Mesendoderm (in vitro differentiated cells): ENCODE results near the gene TNFSF8.

Source experiments
- DNase-seq: peaks from one replicate; pipeline ENCODE4 v3.0.0; 2013
- H2AK5ac ChIP-seq: 2 replicates; pipeline ENCODE4 v1.6.1; 2013; ENCODE audit warnings: low read length, inconsistent platforms
- H2BK120ac ChIP-seq: 2 replicates; pipeline ENCODE4 v1.6.1; 2013; ENCODE audit warnings: low read depth, mild to moderate bottlenecking, low read length, moderate library complexity, mixed read lengths
- H2BK15ac ChIP-seq: replicated peaks from 2 replicates; pipeline ENCODE4 v1.6.1; 2013; ENCODE audit warnings: low read depth, mild to moderate bottlenecking, moderate library complexity
- H2BK5ac ChIP-seq: 2 replicates; pipeline ENCODE4 v1.6.1; 2013; ENCODE audit warnings: low read length, inconsistent platforms
- H3K18ac ChIP-seq: 2 replicates; pipeline ENCODE4 v1.6.1; 2013; ENCODE audit warnings: mild to moderate bottlenecking, low read length, mixed read lengths
- H3K23ac ChIP-seq: one replicate; pipeline ENCODE4 v1.6.1; 2013; ENCODE audit warnings: low read length
- H3K27ac ChIP-seq: 2 replicates; pipeline ENCODE4 v1.5.1; 2013; ENCODE audit warnings: low read depth, mild to moderate bottlenecking, inconsistent platforms, low read length, moderate library complexity
- H3K27me3 ChIP-seq: 2 replicates; pipeline ENCODE4 v1.6.1; 2013; ENCODE audit warnings: low read length, control low read depth, mild to moderate bottlenecking, inconsistent platforms; ENCODE audit not compliant: insufficient read depth, poor library complexity
- H3K36me3 ChIP-seq: 2 replicates; pipeline ENCODE4 v1.6.1; 2013; ENCODE audit warnings: low read length, inconsistent platforms; ENCODE audit not compliant: control insufficient read depth, insufficient read depth
- H3K4ac ChIP-seq: one replicate; pipeline ENCODE4 v1.6.1; 2013; ENCODE audit warnings: low read depth, mild to moderate bottlenecking, low read length, moderate library complexity
- H3K4me1 ChIP-seq: 2 replicates; pipeline ENCODE4 v1.6.1; 2013; ENCODE audit warnings: low read depth, low read length, inconsistent platforms; ENCODE audit not compliant: control insufficient read depth
- H3K4me2 ChIP-seq: 2 replicates; pipeline ENCODE4 v1.6.1; 2013; ENCODE audit warnings: low read length
- H3K4me3 ChIP-seq: 2 replicates; pipeline ENCODE4 v1.5.1; 2013; ENCODE audit warnings: mild to moderate bottlenecking, low read length
- H3K56ac ChIP-seq: one replicate; pipeline ENCODE4 v1.6.1; 2013; ENCODE audit warnings: low read length
- H3K79me1 ChIP-seq: 2 replicates; pipeline ENCODE4 v1.6.1; 2013; ENCODE audit warnings: low read length, inconsistent platforms
- H3K79me2 ChIP-seq: 2 replicates; pipeline ENCODE4 v1.6.1; 2013; ENCODE audit warnings: mild to moderate bottlenecking, low read length; ENCODE audit not compliant: control insufficient read depth, insufficient read depth
- H3K9ac ChIP-seq: 2 replicates; pipeline ENCODE4 v1.6.1; 2013; ENCODE audit warnings: low read length, inconsistent platforms
- H4K5ac ChIP-seq: one replicate; pipeline ENCODE4 v1.6.1; 2013; ENCODE audit warnings: low read length
- H4K8ac ChIP-seq: one replicate; pipeline ENCODE4 v1.6.1; 2013; ENCODE audit warnings: low read depth, mild to moderate bottlenecking, control low read depth, low read length, moderate library complexity
- WGBS: extraction: QIAGEN DNeasy Blood & Tissue Kit; methylation state at CpG from one replicate; pipeline ENCODE4 v1.1.7; 2013; ENCODE audit warnings: low lambda C conversion rate, missing lambda C conversion rate; ENCODE audit not compliant: insufficient coverage; ENCODE audit errors: extremely low coverage; 5-methylcytosine and 5-hydroxymethylcytosine counted together

Gene TNFSF8

DNA sequence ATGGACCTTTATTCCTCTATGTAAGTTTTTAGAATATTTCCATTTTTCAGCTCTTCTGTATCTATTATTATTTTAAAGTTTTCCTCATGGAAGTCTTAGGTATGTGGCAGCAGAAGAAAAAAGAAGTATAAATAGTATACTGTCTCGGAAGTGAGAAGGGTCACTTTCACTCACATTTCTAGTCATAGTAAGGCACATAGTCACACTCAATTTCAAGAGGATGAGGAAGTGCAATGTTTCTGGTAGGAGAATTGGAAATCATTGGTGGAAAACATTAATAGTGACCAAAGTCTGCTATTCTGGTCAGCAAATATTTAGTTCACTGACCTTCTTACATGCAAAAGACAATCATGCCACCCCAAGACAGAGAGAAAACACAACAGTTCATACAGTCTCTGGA, 35.2 kb upstream of the TNFSF8 start:
- no peaks in the 10 kb centered on the region for H3K27me3 ChIP-seq
- DNase-seq: no peak
- no peaks in the 10 kb centered on the region for H3K79me1 ChIP-seq
- no peaks in the 10 kb centered on the region for H3K36me3 ChIP-seq
- H2AK5ac ChIP-seq: no peak overlapping the region
- H3K4me1 ChIP-seq: no peaks in the 10 kb centered on the region
- H3K4ac ChIP-seq: no peak overlapping the region
- no peak overlapping the region for H2BK5ac ChIP-seq
- no peak overlapping the region for H3K4me3 ChIP-seq
- H2BK15ac ChIP-seq: no peak overlapping the region
- WGBS: no CpG with 5 or more reads among the region's 1 CpG
- H3K56ac ChIP-seq: no peak overlapping the region
- no peak overlapping the region for H3K9ac ChIP-seq
- no peak overlapping the region for H3K23ac ChIP-seq
- no peak overlapping the region for H4K5ac ChIP-seq
- H3K18ac ChIP-seq: no peak overlapping the region
- no peaks in the 10 kb centered on the region for H3K79me2 ChIP-seq
- H2BK120ac ChIP-seq: no peak overlapping the region
- H3K27ac ChIP-seq: no peak overlapping the region
- no peak overlapping the region for H4K8ac ChIP-seq
- H3K4me2 ChIP-seq: no peak overlapping the region

DNA sequence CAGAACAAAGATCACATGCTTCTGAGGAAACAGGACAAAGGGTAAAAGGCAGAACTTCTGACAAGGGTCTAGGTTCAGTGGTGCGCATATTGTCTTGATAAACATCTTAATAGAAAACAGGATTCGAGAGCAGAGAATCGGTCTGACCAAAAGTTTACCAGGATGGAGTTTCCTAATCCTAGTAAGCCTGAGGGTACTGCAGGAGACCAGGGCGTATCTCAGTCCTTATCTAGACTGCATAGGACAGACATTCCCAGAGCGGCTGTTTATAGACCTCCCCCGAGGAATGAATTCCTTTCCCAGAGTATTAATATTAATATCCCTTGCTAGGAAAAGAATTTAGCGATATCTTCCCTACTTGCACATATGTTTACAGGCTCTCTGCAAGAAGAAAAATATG, 32.4 kb upstream of the TNFSF8 start:
- peak; percentile 16 for DNase-seq
- no CpG with 5 or more reads among the region's 7 CpGs for WGBS

DNA sequence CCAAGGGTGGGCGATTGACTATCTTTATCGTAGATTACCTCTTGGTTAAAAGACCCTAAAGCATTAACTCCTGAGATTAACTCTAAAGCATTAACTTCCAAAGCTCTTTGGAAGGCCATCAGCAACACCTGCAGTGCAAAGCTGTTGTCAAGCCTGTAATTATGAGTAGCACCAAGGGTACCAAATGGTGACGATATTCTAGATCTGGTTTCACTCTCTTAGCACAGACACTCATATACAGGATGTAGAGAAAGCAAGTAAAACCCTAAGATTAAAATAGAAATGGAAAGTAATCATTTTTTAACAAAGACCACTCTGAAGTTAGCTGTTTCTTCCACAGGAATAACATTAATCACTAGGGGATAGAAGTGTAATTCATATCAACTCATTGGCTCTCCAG, 29.9 kb upstream of the TNFSF8 start:
- H3K23ac ChIP-seq: no peak overlapping the region
- H3K36me3 ChIP-seq: no peaks in the 10 kb centered on the region
- H4K5ac ChIP-seq: no peak overlapping the region
- H3K27me3 ChIP-seq: no peaks in the 10 kb centered on the region
- H3K79me2 ChIP-seq: no peaks in the 10 kb centered on the region
- no peak overlapping the region for H2BK120ac ChIP-seq
- no peak overlapping the region for H3K27ac ChIP-seq
- H3K4me2 ChIP-seq: no peak overlapping the region
- H2BK5ac ChIP-seq: no peak overlapping the region
- H2AK5ac ChIP-seq: no peak overlapping the region
- no peak overlapping the region for H4K8ac ChIP-seq
- no peak overlapping the region for H2BK15ac ChIP-seq
- H3K56ac ChIP-seq: no peak overlapping the region
- WGBS: no CpG with 5 or more reads among the region's 3 CpGs
- no peak overlapping the region for H3K4ac ChIP-seq
- no peaks in the 10 kb centered on the region for H3K79me1 ChIP-seq
- H3K4me1 ChIP-seq: no peaks in the 10 kb centered on the region
- no peak overlapping the region for H3K18ac ChIP-seq
- DNase-seq: no peak
- no peak overlapping the region for H3K4me3 ChIP-seq
- H3K9ac ChIP-seq: no peak overlapping the region

More for the DNA sequence above, 32.4 kb upstream of the TNFSF8 start:
- Histone ChIP-seq H2BK120ac (no peak overlapping the region), H3K4me3 (no peak overlapping the region), H3K56ac (no peak overlapping the region), H2AK5ac (no peak overlapping the region), H3K36me3 (no peaks in the 10 kb centered on the region), H2BK15ac (no peak overlapping the region), H3K18ac (no peak overlapping the region), H3K23ac (no peak overlapping the region), H3K4me1 (no peaks in the 10 kb centered on the region), H3K79me2 (no peaks in the 10 kb centered on the region), H3K79me1 (no peaks in the 10 kb centered on the region), H2BK5ac (no peak overlapping the region), H3K9ac (no peak overlapping the region), H3K27me3 (no peaks in the 10 kb centered on the region), H3K4me2 (no peak overlapping the region), H4K8ac (no peak overlapping the region), H4K5ac (no peak overlapping the region), H3K4ac (no peak overlapping the region), H3K27ac (no peak overlapping the region)

DNA sequence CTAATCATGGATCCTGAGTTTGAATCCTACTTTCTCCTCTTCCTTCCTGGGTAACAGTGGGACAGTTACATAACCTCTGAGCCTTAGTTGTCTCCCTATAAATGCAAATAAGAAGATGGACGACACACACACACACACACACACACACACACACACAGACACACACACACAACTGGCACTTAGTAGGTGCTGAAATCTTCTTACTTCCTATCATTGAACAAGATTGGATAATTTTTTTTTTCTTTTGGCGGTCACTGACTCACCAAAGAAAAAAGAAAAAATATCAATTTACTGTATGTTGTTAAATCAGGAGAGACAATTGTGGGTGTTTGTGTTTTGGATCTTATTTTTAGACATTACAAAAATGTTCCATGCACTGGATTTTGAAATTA, 28.4 kb upstream of the TNFSF8 start:
- no peak overlapping the region for H3K4ac ChIP-seq
- H4K5ac ChIP-seq: no peak overlapping the region
- no peak overlapping the region for H2BK5ac ChIP-seq
- no peaks in the 10 kb centered on the region for H3K36me3 ChIP-seq
- H3K4me2 ChIP-seq: no peak overlapping the region
- no peak overlapping the region for H4K8ac ChIP-seq
- no peak for DNase-seq
- WGBS: no CpG with 5 or more reads among the region's 2 CpGs
- no peak overlapping the region for H3K18ac ChIP-seq
- no peak overlapping the region for H3K56ac ChIP-seq
- no peaks in the 10 kb centered on the region for H3K79me1 ChIP-seq
- H3K23ac ChIP-seq: no peak overlapping the region
- H2BK15ac ChIP-seq: no peak overlapping the region
- H3K9ac ChIP-seq: no peak overlapping the region
- H3K79me2 ChIP-seq: no peaks in the 10 kb centered on the region
- no peak overlapping the region for H2BK120ac ChIP-seq
- H3K4me3 ChIP-seq: no peak overlapping the region
- no peaks in the 10 kb centered on the region for H3K27me3 ChIP-seq
- no peak overlapping the region for H3K27ac ChIP-seq
- no peak overlapping the region for H2AK5ac ChIP-seq
- H3K4me1 ChIP-seq: no peaks in the 10 kb centered on the region

DNA sequence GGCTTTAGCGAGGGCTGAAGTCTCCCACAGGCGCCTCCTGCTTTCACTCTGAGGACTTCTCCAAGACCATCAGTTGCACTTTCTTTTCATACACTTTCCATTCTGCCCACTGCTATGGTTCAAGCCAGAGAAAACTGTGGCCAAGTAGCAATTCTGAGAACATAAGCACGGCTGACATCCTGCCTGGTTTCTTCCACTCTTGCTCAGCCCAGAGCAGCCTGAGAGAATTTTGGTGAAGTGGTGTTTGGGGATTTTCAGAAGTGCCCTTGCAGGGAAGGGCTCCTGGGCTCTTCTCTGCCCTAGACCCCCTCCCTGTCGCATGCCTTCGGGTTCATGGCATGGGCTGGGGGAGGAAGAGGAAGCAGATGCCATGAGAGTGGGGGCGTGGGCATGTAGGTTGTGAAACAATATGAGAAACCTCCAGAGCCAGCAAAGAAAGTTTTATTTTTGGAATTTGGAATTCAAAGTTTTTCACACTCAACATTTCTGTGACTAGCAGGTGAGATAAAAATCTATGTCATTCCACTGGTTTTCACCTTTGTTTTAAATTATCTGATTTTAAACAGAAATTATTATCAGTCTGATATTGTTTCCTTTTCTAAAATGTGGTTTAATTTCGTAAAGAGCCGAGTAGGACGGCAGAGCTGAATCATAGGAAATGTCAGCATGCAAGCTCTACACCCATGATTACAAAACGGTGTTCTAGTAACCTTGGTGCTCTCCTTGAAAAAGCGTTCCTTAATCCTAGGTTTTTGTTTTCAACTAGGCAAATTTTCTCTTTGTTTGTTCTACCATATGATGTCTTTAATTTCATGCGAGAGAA, 27.8 kb upstream of the TNFSF8 start:
- H3K4me1 ChIP-seq: no peaks in the 10 kb centered on the region
- no peak overlapping the region for H2BK15ac ChIP-seq
- H3K23ac ChIP-seq: no peak overlapping the region
- no peaks in the 10 kb centered on the region for H3K79me1 ChIP-seq
- H2BK120ac ChIP-seq: no peak overlapping the region
- H4K8ac ChIP-seq: no peak overlapping the region
- H4K5ac ChIP-seq: no peak overlapping the region
- no peaks in the 10 kb centered on the region for H3K79me2 ChIP-seq
- no peak overlapping the region for H3K4me2 ChIP-seq
- H3K27me3 ChIP-seq: no peaks in the 10 kb centered on the region
- H3K4me3 ChIP-seq: no peak overlapping the region
- WGBS: no CpG with 5 or more reads among the region's 12 CpGs
- no peak overlapping the region for H3K18ac ChIP-seq
- peak overlapping the region; percentile 20 for H3K4ac ChIP-seq
- no peaks in the 10 kb centered on the region for H3K36me3 ChIP-seq
- H3K56ac ChIP-seq: no peak overlapping the region
- no peak overlapping the region for H3K9ac ChIP-seq
- H2BK5ac ChIP-seq: no peak overlapping the region
- H2AK5ac ChIP-seq: no peak overlapping the region
- no peak for DNase-seq
- H3K27ac ChIP-seq: no peak overlapping the region

DNA sequence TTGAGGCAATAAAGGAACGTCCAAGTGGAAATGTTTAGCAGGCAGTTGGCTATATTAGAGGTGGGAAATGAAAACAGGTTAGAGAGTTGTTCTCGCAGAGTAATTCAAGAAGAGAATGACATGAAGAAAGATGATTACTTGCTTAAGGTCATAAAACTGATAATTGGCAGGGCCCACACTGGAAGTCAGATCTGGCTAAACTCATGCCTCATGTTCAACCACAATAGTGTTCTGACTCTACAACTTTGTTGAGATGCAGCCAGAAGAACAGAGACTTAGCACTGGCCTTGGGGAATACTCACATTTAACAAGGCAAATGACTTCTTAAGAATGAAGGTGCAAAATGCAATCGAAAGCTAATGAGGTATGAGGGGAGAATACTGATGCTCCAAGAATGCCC, 27.2 kb upstream of the TNFSF8 start:
- no peak overlapping the region for H3K4me3 ChIP-seq
- no peak overlapping the region for H2BK5ac ChIP-seq
- no CpG with 5 or more reads among the region's 3 CpGs for WGBS
- H2AK5ac ChIP-seq: no peak overlapping the region
- no peak overlapping the region for H3K18ac ChIP-seq
- H3K27me3 ChIP-seq: no peaks in the 10 kb centered on the region
- H3K9ac ChIP-seq: no peak overlapping the region
- no peak overlapping the region for H3K4ac ChIP-seq
- DNase-seq: no peak
- H3K79me1 ChIP-seq: no peaks in the 10 kb centered on the region
- H3K23ac ChIP-seq: no peak overlapping the region
- H3K27ac ChIP-seq: no peak overlapping the region
- no peak overlapping the region for H4K8ac ChIP-seq
- H3K4me1 ChIP-seq: no peaks in the 10 kb centered on the region
- H3K36me3 ChIP-seq: no peaks in the 10 kb centered on the region
- no peak overlapping the region for H2BK120ac ChIP-seq
- H3K56ac ChIP-seq: no peak overlapping the region
- no peak overlapping the region for H3K4me2 ChIP-seq
- no peaks in the 10 kb centered on the region for H3K79me2 ChIP-seq
- H4K5ac ChIP-seq: no peak overlapping the region
- no peak overlapping the region for H2BK15ac ChIP-seq
